Activated naive CD4-positive, alpha-beta T cell treated with anti-CD3 and anti-CD28 coated beads, Interleukin-2, amount 50 U/mL, for 16 hours (primary cell): ENCODE measurements around the gene EMD.
A peak's percentile ranks its signal among the peaks of the same experiment; 100 is the strongest.

Experiments
- DNase-seq: peaks from one replicate; pipeline ENCODE4 v3.0.0-alpha.2; 2020

The EMD gene

GRCh38 chrX:154355776-154356140 lies 23.3 kb upstream of the EMD start:
- DNase-seq = no peak

GRCh38 chrX:154356596-154356995 lies 22.5 kb upstream of the EMD start:
- DNase-seq = no peak

GRCh38 chrX:154357205-154357604 lies 21.9 kb upstream of the EMD start:
- DNase-seq = no peak

DNA sequence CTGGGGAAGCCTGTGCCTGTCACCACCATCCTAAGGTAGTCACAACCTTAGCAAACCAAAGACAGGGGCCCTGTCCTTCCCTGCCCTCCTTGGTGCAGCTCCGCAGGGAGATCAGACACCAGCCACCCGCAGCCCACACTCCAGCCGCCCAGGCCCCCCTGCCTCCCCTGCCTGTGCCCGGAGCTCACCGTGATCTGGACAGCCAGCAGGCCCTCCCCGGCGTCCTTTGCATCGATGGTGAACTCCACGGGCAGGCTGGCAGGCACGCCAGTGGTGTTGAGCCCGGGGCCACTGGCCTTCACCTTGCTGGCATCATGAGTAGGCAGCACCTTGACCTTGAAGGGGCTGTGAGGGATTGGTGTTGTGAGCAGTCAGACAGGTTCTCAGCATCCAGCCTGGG lies 21.1 kb upstream of the EMD start:
- DNase-seq = no peak

GRCh38 chrX:154358829-154359228 lies 20.3 kb upstream of the EMD start:
- no peak for DNase-seq

- DNase-seq = no peak
Observed at GRCh38 chrX:154359362-154360154, 19.5 kb upstream of the EMD start.

DNA sequence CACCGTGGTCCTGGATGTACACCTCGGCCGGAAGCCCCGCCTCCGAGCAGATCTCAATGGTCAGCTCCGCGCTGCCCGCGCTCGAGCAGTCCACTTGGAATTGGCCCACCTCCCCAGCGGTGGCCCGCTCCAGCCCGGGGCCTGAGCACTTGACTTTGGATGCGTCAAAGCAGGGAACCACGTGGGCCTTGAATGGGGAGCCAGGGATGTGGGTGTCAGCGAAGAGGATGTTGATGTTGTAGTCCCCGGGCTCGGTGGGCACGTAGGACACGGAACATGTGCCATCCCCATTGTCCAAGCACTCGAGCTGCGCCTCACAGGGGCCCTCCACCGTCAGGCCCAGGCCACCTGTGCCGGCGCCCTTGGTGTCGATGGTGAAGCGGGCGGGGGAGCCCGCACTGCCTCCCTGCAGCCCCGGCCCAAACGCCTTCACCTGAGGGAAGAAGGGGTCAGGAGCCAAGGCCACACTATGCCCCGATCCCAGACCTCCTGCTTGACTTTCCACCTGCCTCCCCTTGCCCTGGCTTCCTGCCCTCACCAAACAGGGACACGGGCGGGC lies 18.9 kb upstream of the EMD start:
- DNase-seq = no peak

DNA sequence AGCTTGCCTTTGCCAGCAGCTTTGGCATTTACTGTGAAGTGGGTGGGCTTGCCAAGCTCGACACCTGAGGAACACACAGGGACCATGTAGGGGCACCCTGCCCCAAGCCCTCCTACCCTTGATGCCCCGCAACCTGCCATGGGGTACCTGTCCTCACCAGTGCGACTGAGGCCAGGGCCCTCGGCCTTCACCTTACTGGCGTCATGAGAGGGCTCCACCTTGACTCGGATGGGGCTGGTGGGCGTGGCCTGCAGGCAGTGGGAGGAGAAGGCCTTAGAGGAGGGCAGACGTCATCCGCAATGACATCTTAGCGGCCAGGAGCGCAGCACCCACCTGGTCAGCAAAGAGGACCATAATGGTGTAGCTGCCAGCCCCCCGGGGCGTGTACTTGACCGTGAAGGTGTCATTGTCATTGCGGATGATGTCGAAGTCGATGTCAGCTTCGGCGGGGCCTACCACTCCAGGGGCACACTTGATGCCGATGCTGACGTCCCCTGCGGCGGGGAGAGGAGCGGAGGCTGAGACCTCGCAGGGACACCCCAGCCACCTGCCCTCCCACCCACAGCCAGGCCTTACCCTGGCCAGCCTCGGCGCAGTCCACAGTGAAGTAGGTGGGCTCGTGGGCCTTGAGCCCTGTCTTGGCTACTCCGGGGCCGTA lies 16.9 kb upstream of the EMD start:
- no peak for DNase-seq

GRCh38 chrX:154363706-154364439 lies 15.2 kb upstream of the EMD start:
- no peak for DNase-seq

DNA sequence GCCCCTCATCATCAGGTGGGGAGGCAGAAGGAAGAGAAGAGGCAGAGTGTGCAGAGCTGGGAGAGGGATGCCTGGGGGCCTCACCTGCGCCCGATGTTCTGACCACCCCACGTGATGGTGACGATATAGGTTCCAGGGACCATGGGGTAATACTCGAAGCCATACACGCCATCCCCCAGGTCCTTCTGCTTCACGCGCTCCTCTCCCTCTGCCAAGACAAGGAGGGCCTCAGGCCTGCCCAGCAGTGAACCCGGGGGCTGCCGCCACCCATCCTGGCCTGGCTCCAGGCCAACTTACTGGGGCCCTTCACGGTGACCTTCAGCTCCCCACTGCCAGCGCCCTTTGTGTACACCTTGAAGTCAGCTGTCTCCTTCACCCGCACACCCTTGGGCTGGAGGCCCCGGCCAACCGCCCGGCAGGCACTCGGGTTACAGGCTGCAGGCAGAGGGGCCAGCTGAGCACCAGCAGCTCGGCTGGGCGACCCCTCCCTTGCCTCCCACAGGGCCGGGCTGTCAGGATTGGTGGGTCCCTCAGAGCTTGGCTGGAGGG lies 14.0 kb upstream of the EMD start:
- no peak for DNase-seq

- no peak for DNase-seq
Observed at GRCh38 chrX:154365997-154366665, 13.0 kb upstream of the EMD start.

DNA sequence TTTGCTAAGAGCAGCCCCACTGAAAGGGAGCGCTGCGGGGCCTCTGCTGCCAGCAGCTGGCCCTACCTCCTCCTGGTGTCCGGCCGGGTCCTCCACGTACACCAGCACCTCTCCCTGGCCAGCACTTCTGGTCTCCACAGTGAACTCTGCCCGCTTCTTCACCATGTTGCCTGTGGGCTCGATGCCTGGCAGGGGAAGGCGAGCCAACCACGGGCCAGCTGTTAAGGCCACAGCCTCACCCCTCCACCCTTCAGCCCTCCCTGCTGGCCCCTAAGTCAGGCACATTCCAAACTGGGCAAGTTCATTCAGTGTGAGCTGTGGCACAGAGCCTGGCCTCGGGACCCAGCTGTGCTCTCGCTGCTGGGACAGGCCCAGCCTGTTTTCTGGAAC lies 12.4 kb upstream of the EMD start:
- no peak for DNase-seq

- no peak for DNase-seq
Observed at GRCh38 chrX:154367474-154368308, 11.4 kb upstream of the EMD start.

GRCh38 chrX:154368630-154369448 lies 10.3 kb upstream of the EMD start:
- DNase-seq = peak; percentile 83

DNA sequence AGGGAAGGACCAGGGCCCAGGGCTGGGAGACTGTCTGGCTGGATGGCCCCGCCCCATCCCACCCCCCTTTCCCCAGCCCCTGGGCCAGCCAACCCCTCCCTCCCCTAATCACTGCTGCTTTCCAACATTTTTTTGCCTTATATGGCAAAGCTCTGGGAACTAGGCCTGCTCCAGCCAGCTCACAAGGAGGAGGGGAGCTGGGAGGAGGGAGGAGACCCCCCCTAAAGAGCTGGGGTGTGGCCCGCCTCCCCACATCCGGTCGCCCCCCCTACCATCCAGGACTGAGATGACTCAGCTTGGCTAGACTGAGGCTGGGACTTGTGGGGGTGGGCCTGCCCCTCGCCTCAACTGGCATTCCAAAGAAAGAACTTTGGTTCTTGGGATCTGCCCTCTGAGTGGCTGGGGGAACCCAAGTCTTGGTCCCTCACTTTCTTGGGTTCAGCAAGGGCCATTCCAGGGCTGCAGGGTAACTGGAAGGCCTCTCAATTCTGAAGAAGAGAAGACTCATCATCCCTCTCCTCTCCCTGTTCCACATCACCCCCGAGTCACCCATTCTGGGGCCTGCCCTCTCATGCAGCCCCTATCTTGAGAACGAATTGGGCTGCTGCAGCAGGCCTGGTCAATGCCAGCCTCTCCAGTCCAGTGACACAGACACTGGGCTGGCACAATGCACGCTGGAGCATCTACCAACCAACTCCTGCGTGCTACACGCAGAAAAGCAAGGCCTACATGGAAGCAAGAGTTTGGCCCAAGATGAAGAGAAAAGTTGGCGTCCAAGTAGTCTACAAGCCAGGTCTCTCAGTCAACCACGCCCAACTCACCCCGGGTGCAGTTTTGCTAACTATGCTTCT lies 9.4 kb upstream of the EMD start:
- peak; percentile 55 for DNase-seq

DNA sequence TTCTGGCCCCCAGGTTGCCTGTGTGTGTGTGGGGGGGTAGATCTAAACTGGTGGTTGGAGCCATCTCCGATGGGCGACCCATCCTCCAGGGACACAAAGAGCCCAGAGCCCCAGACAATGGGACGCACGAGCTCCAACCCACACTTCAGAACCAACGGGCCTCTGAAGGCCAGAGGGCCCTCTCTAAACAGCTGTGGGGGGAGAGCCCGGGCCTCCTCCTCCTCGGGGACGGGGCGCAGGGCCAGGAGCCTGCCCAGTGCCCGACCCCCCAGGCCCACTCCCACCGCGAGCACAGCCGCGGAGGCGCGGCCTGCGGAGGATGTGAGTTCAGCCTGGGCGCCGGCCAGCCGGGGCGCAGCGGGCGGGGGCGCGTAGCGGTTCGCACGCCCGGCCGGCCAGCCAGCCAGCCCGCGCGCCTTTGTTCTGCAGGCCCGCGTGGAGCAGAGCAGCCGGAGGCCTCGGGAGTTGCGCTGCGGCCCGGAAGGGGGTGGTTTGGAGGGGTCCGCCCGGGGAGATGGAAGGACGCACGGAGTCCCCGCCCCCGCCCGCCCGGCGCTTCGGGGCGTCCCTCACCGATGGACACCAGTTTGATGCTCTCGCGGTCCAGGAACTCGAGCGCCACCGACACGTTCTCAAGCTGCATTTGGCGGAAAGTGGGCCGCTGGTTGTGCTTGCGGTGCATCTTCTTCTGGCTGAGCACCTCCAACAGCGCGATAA lies 8.6 kb upstream of the EMD start:
- DNase-seq = no peak

- DNase-seq = peak; percentile 91
Observed at GRCh38 chrX:154371017-154371788, 7.9 kb upstream of the EMD start.

DNA sequence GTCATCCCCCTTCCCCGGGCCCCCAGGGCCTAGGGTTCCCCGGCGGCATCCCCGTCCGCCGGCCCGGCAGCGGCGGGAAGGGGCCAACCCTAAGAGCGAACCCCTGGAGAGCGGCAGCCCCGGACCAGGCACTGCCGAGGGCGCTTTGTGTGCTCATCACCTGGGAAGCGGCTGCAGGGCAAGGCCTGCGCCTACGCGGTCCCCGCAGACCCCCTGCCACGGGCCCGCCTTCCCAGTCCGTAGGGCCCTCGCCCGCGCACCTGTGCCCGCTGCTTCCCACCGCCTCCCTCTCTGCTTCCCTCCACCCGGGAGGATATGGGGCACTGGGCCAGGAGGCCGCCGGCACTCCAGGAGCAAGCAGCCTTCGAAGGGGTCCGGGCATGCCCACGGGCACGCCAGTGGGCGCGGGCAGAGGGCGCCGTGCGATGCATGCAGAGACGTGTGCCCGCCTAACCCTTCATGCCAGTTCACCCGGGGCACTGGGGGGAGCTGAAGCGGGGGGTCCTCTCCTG lies 7.2 kb upstream of the EMD start:
- no peak for DNase-seq
